Right lobe of liver (tissue), 6 donors: ENCODE measurements around the gene AP5Z1. TPM values are rescaled to one million over a fixed set of nuclear protein-coding genes. Genes with fewer than 3 reads are reported as not detected.

Experiments
- ATAC-seq, 4 donors: fragments of 200-7000 bp; cut with Tn5 transposase; one replicate each; pipeline ENCODE4 v1.9.1; 2020; ENCODE audit warnings: mild to moderate bottlenecking in 4 of 4, moderate library complexity in 4 of 4
- DNase-seq, 3 donors: peaks; one replicate each; pipeline ENCODE4 v3.0.0-alpha.2; 2020
- H3K27ac ChIP-seq, 3 donors: fragments of 200-600 bp; one replicate each; pipeline ENCODE4 v1.8.0; 2022
- H3K27me3 ChIP-seq, 2 donors: fragments of 200-600 bp; one replicate each; pipeline ENCODE4 v1.8.0; 2022
- H3K36me3 ChIP-seq, 4 donors: fragments of 200-600 bp; sonication (generic) in 1 of 4; one replicate each; pipeline versions ENCODE4 v1.5.1 to v1.8.0; 2017 to 2022; ENCODE audit warnings: control low read depth in 1 of 4
- H3K4me1 ChIP-seq, 4 donors: fragments of 200-600 bp; sonication (generic) in 1 of 4; one replicate each; pipeline versions ENCODE4 v1.5.1 to v1.8.0; 2017 to 2022; ENCODE audit warnings: control low read depth in 1 of 4
- H3K4me3 ChIP-seq, 3 donors: fragments of 200-600 bp; one replicate each; pipeline ENCODE4 v1.8.0; 2022
- H3K9me3 ChIP-seq, 4 donors: fragments of 200-600 bp; sonication (generic) in 1 of 4; one replicate each; pipeline versions ENCODE4 v1.5.1 to v1.8.0; 2017 to 2022; ENCODE audit warnings: control low read depth in 1 of 4
- POLR2A ChIP-seq: fragments of 450-650 bp; IDR thresholded peaks from one replicate; pipeline ENCODE4 v1.6.1; 2017; ENCODE audit warnings: antibody characterized with exemption, mild to moderate bottlenecking
- WGBS: methylation state at CpG from one replicate; pipeline ENCODE4 v1.1.6; 2018; ENCODE audit warnings: low coverage, low lambda C conversion rate; ENCODE audit not compliant: insufficient coverage; ENCODE audit errors: missing lambda C conversion rate; 5-methylcytosine and 5-hydroxymethylcytosine counted together
- intact Hi-C, 2 donors: fragments of 100-400 bp; cut with DNase I; formaldehyde crosslinking; loops; one replicate each; pipeline versions ENCODE4 v1.11.2 to v1.14.1; 2022
- total RNA-seq, 6 experiments: library from RNA; depleted of rRNA in 2 of 6; stranded (reverse); fragments of >200 nt in 2 of 6; fragmentation: NEBNext Ultra II Directional in 3 of 6; extraction: Animal tissue kit (Norgen Biotek cat#: 25700) in 3 of 6; gene quantifications; one replicate each; pipeline versions ENCODE4 v1.1.0 to v1.2.4, GENCODE V29; 2016 to 2023
- TF ChIP-seq, protein P1 (sequence below), 4 donors: fragments of 200-600 bp in 3 of 4; fragments of 450-650 bp in 1 of 4; IDR thresholded peaks; one replicate each; pipeline versions ENCODE4 v1.5.1 to v1.8.0; 2016 to 2022; ENCODE audit warnings: antibody characterized with exemption in 4 of 4, mild to moderate bottlenecking in 2 of 4
- donor health status: DM: no; HTN: yes; CAD: no.
- donor health status: DM: no; HTN: no; CAD: no.
- donor health status: DM: no; HTN: no; CAD: no.
- donor health status: DM: no; HTN: yes; CAD: no.
- donor health status: DM: no; HTN: yes; CAD: no.

Gene AP5Z1
- total RNA-seq, 6 experiments from 2014 or later = 9.7 to 23.6 (median 14.2) TPM

DNA sequence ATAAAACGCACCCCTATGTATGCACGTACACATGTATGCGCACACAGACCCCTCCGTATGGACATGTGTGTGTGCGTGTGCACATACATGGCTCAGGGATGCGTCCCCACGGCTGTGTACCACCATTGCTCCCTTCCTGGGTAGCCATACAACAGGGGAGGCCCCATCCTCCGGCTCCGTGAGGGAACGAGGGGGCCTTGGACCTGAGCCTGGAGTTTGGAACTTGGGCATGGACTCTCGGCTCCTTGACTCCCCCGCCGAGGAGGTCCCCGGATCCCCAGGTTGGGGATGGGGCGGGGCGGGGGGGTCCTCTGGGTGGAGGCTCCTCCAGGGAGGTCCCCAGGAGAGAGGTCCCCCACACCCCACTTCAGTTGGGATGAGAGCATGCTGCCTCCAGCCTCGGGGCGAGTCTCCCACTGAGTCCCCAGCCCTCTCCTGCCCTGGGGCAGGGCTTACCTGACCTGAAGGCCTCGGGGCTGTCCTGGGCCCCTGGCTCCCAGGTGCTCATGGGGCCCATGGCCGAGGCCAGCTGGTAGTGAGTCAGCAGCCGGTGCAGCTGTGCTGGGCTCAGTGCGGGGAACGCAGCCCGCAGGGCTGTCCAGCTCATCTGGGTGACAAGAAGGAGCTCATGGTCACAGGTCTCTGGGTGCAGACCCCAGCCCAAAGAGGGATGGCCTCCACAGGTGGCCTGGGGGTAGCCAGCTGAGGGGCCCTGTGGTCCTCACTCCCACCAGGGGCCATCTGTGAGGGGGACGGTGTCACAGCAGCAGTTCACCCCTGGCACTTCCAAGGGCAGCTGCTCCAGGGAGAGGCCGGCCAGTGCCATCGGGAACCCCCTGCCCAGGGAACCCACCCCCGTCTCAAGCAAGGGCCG is 29.9 kb downstream of the AP5Z1 start:
- Histone ChIP-seq H3K27ac (no peak overlapping the region), H3K4me1 (no peaks in the 10 kb centered on the region), H3K9me3 (no peaks in the 10 kb centered on the region), H3K27me3 (no peaks in the 10 kb centered on the region), H3K36me3 (no peaks in the 10 kb centered on the region), H3K4me3 (no peak overlapping the region)
- 73% methylated on average over 9 of the region's 29 CpGs for WGBS
- intact Hi-C loops = loop anchor here in 1 of 2 donors (10.0 kb wide), 1 partner anchor 279 kb away; no protein-coding TSS in a partner anchor
- ATAC-seq (peak in 2 of 4 donors; percentile 5 to 7), DNase-seq (no peak)
- TF ChIP-seq, protein P1, sequence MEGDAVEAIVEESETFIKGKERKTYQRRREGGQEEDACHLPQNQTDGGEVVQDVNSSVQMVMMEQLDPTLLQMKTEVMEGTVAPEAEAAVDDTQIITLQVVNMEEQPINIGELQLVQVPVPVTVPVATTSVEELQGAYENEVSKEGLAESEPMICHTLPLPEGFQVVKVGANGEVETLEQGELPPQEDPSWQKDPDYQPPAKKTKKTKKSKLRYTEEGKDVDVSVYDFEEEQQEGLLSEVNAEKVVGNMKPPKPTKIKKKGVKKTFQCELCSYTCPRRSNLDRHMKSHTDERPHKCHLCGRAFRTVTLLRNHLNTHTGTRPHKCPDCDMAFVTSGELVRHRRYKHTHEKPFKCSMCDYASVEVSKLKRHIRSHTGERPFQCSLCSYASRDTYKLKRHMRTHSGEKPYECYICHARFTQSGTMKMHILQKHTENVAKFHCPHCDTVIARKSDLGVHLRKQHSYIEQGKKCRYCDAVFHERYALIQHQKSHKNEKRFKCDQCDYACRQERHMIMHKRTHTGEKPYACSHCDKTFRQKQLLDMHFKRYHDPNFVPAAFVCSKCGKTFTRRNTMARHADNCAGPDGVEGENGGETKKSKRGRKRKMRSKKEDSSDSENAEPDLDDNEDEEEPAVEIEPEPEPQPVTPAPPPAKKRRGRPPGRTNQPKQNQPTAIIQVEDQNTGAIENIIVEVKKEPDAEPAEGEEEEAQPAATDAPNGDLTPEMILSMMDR (IDR thresholded peaks at IDR 0.05) = no peak
- TF ChIP-seq POLR2A = no peak

DNA sequence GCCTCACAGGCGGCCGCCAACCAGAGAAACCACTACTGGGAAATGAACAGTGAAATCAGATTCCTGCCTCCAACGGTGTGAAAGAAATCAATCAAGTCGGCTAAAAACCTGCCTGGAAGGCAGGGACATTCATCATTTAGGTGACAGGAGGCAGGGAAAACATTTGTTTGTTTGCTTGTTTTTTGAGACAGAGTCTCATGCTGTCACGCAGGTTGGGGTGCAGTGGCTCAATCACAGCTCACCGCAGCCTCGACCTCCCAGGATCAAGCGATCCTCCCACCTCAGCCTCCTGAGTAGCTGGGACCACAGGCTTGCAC is 30.5 kb downstream of the AP5Z1 start:
- no peak for TF ChIP-seq POLR2A
- TF ChIP-seq, protein P1 (IDR thresholded peaks at IDR 0.05) = no peak
- WGBS = 73% methylated on average over 7 of the region's 8 CpGs
- Histone ChIP-seq H3K27me3 (no peaks in the 10 kb centered on the region), H3K27ac (no peak overlapping the region), H3K4me1 (no peaks in the 10 kb centered on the region), H3K36me3 (no peaks in the 10 kb centered on the region), H3K4me3 (no peak overlapping the region), H3K9me3 (no peaks in the 10 kb centered on the region)
- no peak for DNase-seq
- intact Hi-C loops = loop anchor here in 1 of 2 donors (10.0 kb wide), 1 partner anchor 279 kb away; no protein-coding TSS in a partner anchor
- ATAC-seq = no peak

DNA sequence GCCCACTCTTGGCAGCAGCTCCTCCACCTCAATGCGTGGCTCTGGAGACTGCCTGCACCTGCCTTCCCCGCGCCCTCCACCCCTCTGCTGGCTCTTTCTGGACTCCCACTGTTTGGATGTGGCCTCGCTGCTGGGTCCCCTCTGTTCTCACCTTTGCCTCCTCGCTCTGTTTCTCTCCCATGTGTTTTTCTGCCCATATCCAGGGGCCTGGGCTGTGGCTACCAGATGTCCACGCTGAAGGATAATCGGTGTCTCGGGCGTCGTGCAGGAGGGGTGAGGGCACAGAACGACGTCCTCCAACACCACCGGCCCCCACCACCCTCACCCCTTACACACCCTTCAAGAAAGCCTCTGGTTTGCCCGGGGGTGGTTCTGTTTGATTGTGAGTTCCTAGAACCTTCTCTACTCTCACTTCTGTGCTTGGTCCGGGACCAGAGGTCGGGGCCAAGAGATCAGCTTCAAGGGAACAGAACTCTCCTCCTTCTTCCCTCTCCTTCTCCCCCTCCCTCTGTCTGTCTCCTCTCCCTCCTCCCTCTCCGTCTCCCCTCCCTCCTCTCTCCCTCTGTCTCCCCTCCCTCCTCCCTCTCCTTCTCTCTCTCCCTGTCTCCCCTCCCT is 31.7 kb downstream of the AP5Z1 start:
- no peaks in the 10 kb centered on the region for H3K27me3 ChIP-seq
- H3K27ac ChIP-seq = no peak overlapping the region
- 48% methylated on average over 14 of the region's 17 CpGs for WGBS
- DNase-seq = no peak
- H3K4me3 ChIP-seq = no peak overlapping the region
- TF ChIP-seq, protein P1 (IDR thresholded peaks at IDR 0.05) = no peak
- no peak for TF ChIP-seq POLR2A
- no peaks in the 10 kb centered on the region for H3K9me3 ChIP-seq
- H3K4me1 ChIP-seq = no peaks in the 10 kb centered on the region
- intact Hi-C loops = loop anchor here in 1 of 2 donors (10.0 kb wide), 1 partner anchor 278 kb away; no protein-coding TSS in a partner anchor
- ATAC-seq = peak in 1 of 4 donors; percentile 10
- no peaks in the 10 kb centered on the region for H3K36me3 ChIP-seq

DNA sequence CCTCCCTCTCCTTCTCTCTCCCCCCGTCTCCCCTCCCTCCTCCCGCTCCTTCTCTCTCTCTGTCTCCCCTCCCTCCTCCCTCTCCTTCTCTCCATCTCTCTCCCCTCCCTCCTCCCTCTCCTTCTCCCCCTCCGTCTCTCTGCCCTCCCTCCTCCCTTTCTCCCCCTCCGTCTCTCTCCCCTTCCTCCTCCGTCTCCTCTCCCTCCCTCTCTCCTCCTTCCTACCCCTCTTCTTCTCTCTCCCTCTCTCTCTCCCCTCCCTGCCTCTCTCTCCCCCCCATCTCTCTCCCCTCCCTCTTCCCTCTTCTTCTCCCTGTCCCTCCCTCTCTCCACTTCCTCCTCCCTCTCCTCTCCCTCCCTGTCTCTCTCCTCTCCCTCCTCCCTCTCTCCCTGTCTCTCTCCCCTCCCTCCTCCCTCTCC is 32.2 kb downstream of the AP5Z1 start:
- TF ChIP-seq, protein P1 (IDR thresholded peaks at IDR 0.05) = no peak
- TF ChIP-seq POLR2A = no peak
- WGBS = 13% methylated on average over 5 of the region's 5 CpGs
- ATAC-seq = no peak
- Histone ChIP-seq H3K27ac (no peak overlapping the region), H3K4me3 (no peak overlapping the region), H3K9me3 (no peaks in the 10 kb centered on the region), H3K36me3 (no peaks in the 10 kb centered on the region), H3K4me1 (no peaks in the 10 kb centered on the region), H3K27me3 (no peaks in the 10 kb centered on the region)
- intact Hi-C loops = loop anchor here in 1 of 2 donors (10.0 kb wide), 1 partner anchor 277 kb away; no protein-coding TSS in a partner anchor
- no peak for DNase-seq
